ENCODE results near the gene MTMR1.

The MTMR1 gene

GRCh38 chrX:150813922-150814321, 120.7 kb downstream of the MTMR1 start:
- no peak overlapping the region for H3K4me3 ChIP-seq (ENCODE audit: low read depth in 1 of 2, low read length in 2 of 2)
- no peaks in the 10 kb centered on the region for H3K27me3 ChIP-seq (ENCODE audit: low read depth, low read length)
- H3K27ac ChIP-seq (ENCODE audit: low read length): no peak overlapping the region
- H3K4me1 ChIP-seq (ENCODE audit: control insufficient read depth in 1 of 2, insufficient read depth in 2 of 2, low read length in 2 of 2): no peaks in the 10 kb centered on the region
- peaks cover 0 to 2% of the 10 kb centered on the region in 2 donors for H3K9me3 ChIP-seq (ENCODE audit: control insufficient read depth in 1 of 2, low read length in 2 of 2)
- H3K36me3 ChIP-seq (ENCODE audit: control insufficient read depth in 1 of 2, insufficient read depth in 2 of 2, low read length in 2 of 2): peaks cover 0 to 7% of the 10 kb centered on the region in 2 donors
